Heart left ventricle (tissue), 13 donors: ENCODE measurements around the gene CEP192.

Source experiments
- POLR2A ChIP-seq, 2 donors: fragments of 450-650 bp; IDR thresholded peaks; one replicate each; pipeline ENCODE4 v1.6.1; 2017; ENCODE audit warnings: antibody characterized with exemption in 2 of 2, mild to moderate bottlenecking in 2 of 2, moderate library complexity in 2 of 2
- TF ChIP-seq, protein P1 (sequence below), 12 donors: fragments of 200-600 bp; sonication (generic) in 4 of 12; IDR thresholded peaks; one replicate each; pipeline versions ENCODE4 v1.5.0 to v1.8.0; 2018 to 2022; ENCODE audit warnings: antibody characterized with exemption in 12 of 12, mild to moderate bottlenecking in 5 of 12
- donor health status: ischemic (EF 13 %, LVEDD 7.1; RV severe dilation, severe dysfunction).
- donor health status: DM: no; HTN: yes; CAD: no.
- donor health status: DM: no; HTN: no; CAD: no.
- donor health status: ischemic (EF 25% LVEDD 6.9; RV normal size, moderate dysfunction).
- donor health status: ischemic (EF 25% LVEDD 5.7; RV mildly dilated, moderate dysfunction).
- donor health status: ischemic (EF 35%, LVEDD 5.7; RV mildly dilated, moderate dysfunction).
- donor health status: nonischemic (EF 11% LVEDD 7.7; RV severe dilation, severe dysfunction).
- donor health status: DM: yes; HTN: yes; CAD: no.
- donor health status: PGD.
- donor health status: ischemic (EF 29% LVEDD 5.4; RV normal size, mild dysfunction).
- donor health status: nonischemic (EF 23%, LVEDD 6.1; RV moderate dilation, normal function).

DNA sequence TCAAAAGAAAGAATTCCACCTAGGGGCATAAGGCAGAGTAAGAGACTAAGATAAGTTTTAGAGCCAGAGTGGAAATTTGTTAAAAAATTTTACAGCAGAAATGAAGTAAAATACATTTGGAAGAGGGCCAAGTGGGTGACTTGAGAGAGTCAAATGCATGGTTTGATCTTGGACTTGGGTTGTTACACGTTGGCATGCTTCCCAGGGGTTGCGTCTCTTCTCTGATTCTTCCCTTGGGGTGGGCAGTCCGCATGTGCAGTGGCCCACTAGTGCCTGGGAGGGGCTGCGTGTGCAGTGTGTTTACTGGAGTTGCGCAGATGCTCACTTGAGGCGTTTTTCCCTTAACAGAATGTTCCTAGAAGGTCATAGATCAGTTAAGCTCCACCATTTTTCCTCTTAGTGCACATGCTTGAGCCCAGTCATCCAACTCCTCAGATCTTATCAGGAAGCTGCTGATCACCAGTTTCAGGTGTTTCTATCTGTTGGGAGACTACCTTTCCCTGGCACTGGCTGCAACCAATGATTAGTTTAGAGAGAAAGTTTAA, 30.2 kb upstream of the CEP192 start:
- TF ChIP-seq, protein P1, sequence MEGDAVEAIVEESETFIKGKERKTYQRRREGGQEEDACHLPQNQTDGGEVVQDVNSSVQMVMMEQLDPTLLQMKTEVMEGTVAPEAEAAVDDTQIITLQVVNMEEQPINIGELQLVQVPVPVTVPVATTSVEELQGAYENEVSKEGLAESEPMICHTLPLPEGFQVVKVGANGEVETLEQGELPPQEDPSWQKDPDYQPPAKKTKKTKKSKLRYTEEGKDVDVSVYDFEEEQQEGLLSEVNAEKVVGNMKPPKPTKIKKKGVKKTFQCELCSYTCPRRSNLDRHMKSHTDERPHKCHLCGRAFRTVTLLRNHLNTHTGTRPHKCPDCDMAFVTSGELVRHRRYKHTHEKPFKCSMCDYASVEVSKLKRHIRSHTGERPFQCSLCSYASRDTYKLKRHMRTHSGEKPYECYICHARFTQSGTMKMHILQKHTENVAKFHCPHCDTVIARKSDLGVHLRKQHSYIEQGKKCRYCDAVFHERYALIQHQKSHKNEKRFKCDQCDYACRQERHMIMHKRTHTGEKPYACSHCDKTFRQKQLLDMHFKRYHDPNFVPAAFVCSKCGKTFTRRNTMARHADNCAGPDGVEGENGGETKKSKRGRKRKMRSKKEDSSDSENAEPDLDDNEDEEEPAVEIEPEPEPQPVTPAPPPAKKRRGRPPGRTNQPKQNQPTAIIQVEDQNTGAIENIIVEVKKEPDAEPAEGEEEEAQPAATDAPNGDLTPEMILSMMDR (IDR thresholded peaks at IDR 0.05), result no peak
- no peak for TF ChIP-seq POLR2A (IDR thresholded peaks at IDR 0.05)
